ENCODE measurements around the gene CLMN.

The CLMN gene

DNA sequence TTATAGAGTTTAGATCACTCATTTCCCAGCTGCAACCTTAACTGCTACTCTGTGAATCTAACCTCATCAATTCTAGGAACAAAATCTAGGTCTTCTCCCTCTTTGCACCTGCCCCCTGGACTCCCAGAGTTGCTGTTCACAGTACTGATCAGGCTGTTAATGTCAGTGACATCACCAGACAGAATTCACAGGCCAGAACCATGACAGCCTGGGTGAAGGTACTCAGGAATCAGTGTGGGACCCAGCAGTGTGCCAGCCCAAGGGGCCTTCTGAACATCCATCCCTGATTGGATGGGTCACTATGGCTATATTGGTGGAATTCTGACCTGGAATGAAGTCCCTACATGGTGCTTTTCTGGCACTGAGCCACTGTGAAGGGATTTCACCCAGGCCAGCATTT lies 72.8 kb downstream of the CLMN start:
- H3K9ac ChIP-seq (ENCODE audit: low read length), result no peak overlapping the region
- no peak overlapping the region for H3K4me3 ChIP-seq (ENCODE audit: low read depth, low read length, poor library complexity, severe bottlenecking)
- no peaks in the 10 kb centered on the region for H3K9me3 ChIP-seq (ENCODE audit: low read length)
- no peak overlapping the region for H3K4me2 ChIP-seq (ENCODE audit: low read length)
- H4K20me1 ChIP-seq (ENCODE audit: insufficient read depth, low read length), result no peaks in the 10 kb centered on the region
- no peaks in the 10 kb centered on the region for H3K9me2 ChIP-seq (ENCODE audit: low read depth, low read length)
- no peak overlapping the region for H3K27ac ChIP-seq (ENCODE audit: low read depth, low read length, poor library complexity, severe bottlenecking)
- no peak for TF ChIP-seq EZH2 (IDR thresholded peaks at IDR 0.05; ENCODE audit: borderline replicate concordance, low read length)
- TF ChIP-seq, protein P1, sequence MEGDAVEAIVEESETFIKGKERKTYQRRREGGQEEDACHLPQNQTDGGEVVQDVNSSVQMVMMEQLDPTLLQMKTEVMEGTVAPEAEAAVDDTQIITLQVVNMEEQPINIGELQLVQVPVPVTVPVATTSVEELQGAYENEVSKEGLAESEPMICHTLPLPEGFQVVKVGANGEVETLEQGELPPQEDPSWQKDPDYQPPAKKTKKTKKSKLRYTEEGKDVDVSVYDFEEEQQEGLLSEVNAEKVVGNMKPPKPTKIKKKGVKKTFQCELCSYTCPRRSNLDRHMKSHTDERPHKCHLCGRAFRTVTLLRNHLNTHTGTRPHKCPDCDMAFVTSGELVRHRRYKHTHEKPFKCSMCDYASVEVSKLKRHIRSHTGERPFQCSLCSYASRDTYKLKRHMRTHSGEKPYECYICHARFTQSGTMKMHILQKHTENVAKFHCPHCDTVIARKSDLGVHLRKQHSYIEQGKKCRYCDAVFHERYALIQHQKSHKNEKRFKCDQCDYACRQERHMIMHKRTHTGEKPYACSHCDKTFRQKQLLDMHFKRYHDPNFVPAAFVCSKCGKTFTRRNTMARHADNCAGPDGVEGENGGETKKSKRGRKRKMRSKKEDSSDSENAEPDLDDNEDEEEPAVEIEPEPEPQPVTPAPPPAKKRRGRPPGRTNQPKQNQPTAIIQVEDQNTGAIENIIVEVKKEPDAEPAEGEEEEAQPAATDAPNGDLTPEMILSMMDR (IDR thresholded peaks at IDR 0.05; ENCODE audit: low read length), result no peak
- no peaks in the 10 kb centered on the region for H3K27me3 ChIP-seq (ENCODE audit: insufficient read depth, low read length)
- H3F3A ChIP-seq (ENCODE audit: insufficient read depth, low read length), result no peaks in the 10 kb centered on the region
- H2AFZ ChIP-seq (ENCODE audit: low read length), result no peak overlapping the region
- H3K79me2 ChIP-seq (ENCODE audit: insufficient read depth, low read length), result no peaks in the 10 kb centered on the region
- no peaks in the 10 kb centered on the region for H3K36me3 ChIP-seq (ENCODE audit: insufficient read depth, low read length)
- no peaks in the 10 kb centered on the region for H3K4me1 ChIP-seq (ENCODE audit: insufficient read depth, low read length, severe bottlenecking)

DNA sequence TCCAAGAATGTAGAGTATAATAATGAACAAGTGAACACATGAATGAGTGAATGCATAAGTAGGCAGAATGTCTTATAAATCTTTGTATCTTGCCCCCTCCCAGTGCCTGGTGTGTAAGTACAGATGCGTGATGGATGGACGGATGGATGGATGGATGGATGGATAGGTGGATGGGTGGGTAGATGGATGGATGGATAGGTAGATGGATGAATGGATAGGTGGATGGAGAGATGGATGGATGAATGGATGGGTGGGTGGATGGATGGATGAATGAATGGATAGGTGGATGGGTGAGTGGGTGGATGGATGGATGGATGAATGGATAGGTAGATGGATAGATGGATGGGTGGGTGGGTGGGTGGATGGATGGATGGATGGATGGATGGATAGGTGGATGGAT lies 74.4 kb downstream of the CLMN start:
- H3K4me2 ChIP-seq (ENCODE audit: low read length), result no peak overlapping the region

DNA sequence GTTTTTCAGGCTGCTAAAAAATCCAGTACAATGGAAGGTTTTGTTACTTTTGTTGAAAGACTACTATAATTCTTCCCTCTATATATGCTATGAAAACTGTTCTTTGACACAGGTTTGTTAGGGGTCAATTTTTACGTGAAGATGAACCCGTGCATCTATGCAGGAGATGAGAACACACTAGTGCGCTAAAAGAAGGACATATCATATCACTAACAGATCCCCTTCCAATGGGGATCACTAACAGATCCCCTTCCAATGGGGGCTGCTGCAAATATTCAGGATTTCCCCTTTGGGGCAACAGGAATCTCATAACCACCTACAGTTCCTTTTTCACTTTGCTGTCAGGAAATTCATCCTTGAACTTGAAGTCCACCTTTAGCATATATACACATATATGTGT lies 75.1 kb downstream of the CLMN start:
- no peak overlapping the region for H3K9ac ChIP-seq (ENCODE audit: low read length)
- H3K4me3 ChIP-seq (ENCODE audit: low read depth, low read length, poor library complexity, severe bottlenecking), result no peak overlapping the region
- no peaks in the 10 kb centered on the region for H3K36me3 ChIP-seq (ENCODE audit: insufficient read depth, low read length)
- H3K4me1 ChIP-seq (ENCODE audit: insufficient read depth, low read length, severe bottlenecking), result no peaks in the 10 kb centered on the region
- H3K27me3 ChIP-seq (ENCODE audit: insufficient read depth, low read length), result no peaks in the 10 kb centered on the region
- no peak overlapping the region for H2AFZ ChIP-seq (ENCODE audit: low read length)
- H3K9me3 ChIP-seq (ENCODE audit: low read length), result no peaks in the 10 kb centered on the region
- TF ChIP-seq, protein P1 (IDR thresholded peaks at IDR 0.05; ENCODE audit: low read length), result no peak
- no peak for TF ChIP-seq EZH2 (IDR thresholded peaks at IDR 0.05; ENCODE audit: borderline replicate concordance, low read length)
- no peak overlapping the region for H3K4me2 ChIP-seq (ENCODE audit: low read length)
- H3K9me2 ChIP-seq (ENCODE audit: low read depth, low read length), result no peaks in the 10 kb centered on the region
- no peaks in the 10 kb centered on the region for H3F3A ChIP-seq (ENCODE audit: insufficient read depth, low read length)
- H3K79me2 ChIP-seq (ENCODE audit: insufficient read depth, low read length), result no peaks in the 10 kb centered on the region
- no peaks in the 10 kb centered on the region for H4K20me1 ChIP-seq (ENCODE audit: insufficient read depth, low read length)
- H3K27ac ChIP-seq (ENCODE audit: low read depth, low read length, poor library complexity, severe bottlenecking), result no peak overlapping the region

More for the DNA sequence above, 74.4 kb downstream of the CLMN start:
- Histone ChIP-seq H3K27ac (ENCODE audit: low read depth, low read length, poor library complexity, severe bottlenecking) (no peak overlapping the region), H3F3A (ENCODE audit: insufficient read depth, low read length) (no peaks in the 10 kb centered on the region), H3K27me3 (ENCODE audit: insufficient read depth, low read length) (no peaks in the 10 kb centered on the region), H2AFZ (ENCODE audit: low read length) (no peak overlapping the region), H3K4me1 (ENCODE audit: insufficient read depth, low read length, severe bottlenecking) (no peaks in the 10 kb centered on the region), H4K20me1 (ENCODE audit: insufficient read depth, low read length) (no peaks in the 10 kb centered on the region), H3K4me3 (ENCODE audit: low read depth, low read length, poor library complexity, severe bottlenecking) (no peak overlapping the region), H3K36me3 (ENCODE audit: insufficient read depth, low read length) (no peaks in the 10 kb centered on the region), H3K9me3 (ENCODE audit: low read length) (no peaks in the 10 kb centered on the region), H3K9ac (ENCODE audit: low read length) (no peak overlapping the region), H3K9me2 (ENCODE audit: low read depth, low read length) (no peaks in the 10 kb centered on the region), H3K79me2 (ENCODE audit: insufficient read depth, low read length) (no peaks in the 10 kb centered on the region)
- TF ChIP-seq, protein P1 (IDR thresholded peaks at IDR 0.05; ENCODE audit: low read length), result no peak
- no peak for TF ChIP-seq EZH2 (IDR thresholded peaks at IDR 0.05; ENCODE audit: borderline replicate concordance, low read length)
